Tibial nerve (tissue), 4 donors: ENCODE measurements around the gene SMIM24.

Source experiments
- CTCF ChIP-seq, 5 experiments: fragments of 200-600 bp in 3 of 5; fragments of 450-650 bp in 2 of 5; sonication (generic) in 3 of 5; IDR thresholded peaks; one replicate each; pipeline ENCODE4 v1.5.1; 2016 to 2019; ENCODE audit warnings: antibody characterized with exemption in 5 of 5, mild to moderate bottlenecking in 3 of 5, moderate library complexity in 2 of 5
- EP300 ChIP-seq, 2 donors: sonication (generic); formaldehyde crosslinking; IDR thresholded peaks; one replicate each; pipeline ENCODE4 v1.6.1; 2017; ENCODE audit warnings: antibody characterized with exemption in 2 of 2, mild to moderate bottlenecking in 1 of 2

- TF ChIP-seq CTCF (IDR thresholded peaks at IDR 0.05) (no peak), EP300 (IDR thresholded peaks at IDR 0.05) (no peak)
Observed at GRCh38 chr19:3442487-3443071, 37.7 kb downstream of the SMIM24 start.
